GM21360 (cell line): ENCODE measurements around the gene RIBC2.
"Not testable (repeated sequence)": the region's sequence is repeated elsewhere in the genome, so short reads cannot be mapped to it uniquely, and the experiment has no call there.

Experiments
- ATAC-seq: cut with Tn5 transposase; IDR thresholded peaks from one replicate; pipeline ENCODE4 v1.9.1; 2021; ENCODE audit warnings: mild to moderate bottlenecking, moderate library complexity; ENCODE audit not compliant: unreplicated experiment

RIBC2 gene

GRCh38 chr22:45413368-45414211, at the start of gene RIBC2, which contains the start of gene SMC1B:
Gene RIBC2 (plus strand): TSS chr22:45413693. CDS start chr22:45413887, 194 bp downstream.
Gene SMC1B (minus strand): TSS chr22:45413599. CDS start chr22:45413567, 32 bp downstream.
- ATAC-seq, result no peak

- ATAC-seq, result no peak
Observed at GRCh38 chr22:45366713-45367112, 46.8 kb upstream of the RIBC2 start.

GRCh38 chr22:45373592-45373991, 39.9 kb upstream of the RIBC2 start:
- ATAC-seq, result not testable (repeated sequence)

GRCh38 chr22:45376009-45376408, 37.5 kb upstream of the RIBC2 start:
- no peak for ATAC-seq

- ATAC-seq, result no peak
Observed at GRCh38 chr22:45376703-45377102, 36.8 kb upstream of the RIBC2 start.

GRCh38 chr22:45381348-45381747, 32.1 kb upstream of the RIBC2 start:
- ATAC-seq, result no peak

GRCh38 chr22:45389546-45389945, 23.9 kb upstream of the RIBC2 start:
- ATAC-seq, result no peak

GRCh38 chr22:45397806-45398205, 15.7 kb upstream of the RIBC2 start:
- no peak for ATAC-seq

GRCh38 chr22:45398214-45398613, 15.3 kb upstream of the RIBC2 start:
- no peak for ATAC-seq

GRCh38 chr22:45399712-45400445, 13.6 kb upstream of the RIBC2 start:
- ATAC-seq, result no peak

GRCh38 chr22:45402466-45402985, 11.0 kb upstream of the RIBC2 start:
- ATAC-seq, result no peak

- no peak for ATAC-seq
Observed at GRCh38 chr22:45407793-45408192, 5.7 kb upstream of the RIBC2 start.

- no peak for ATAC-seq
Observed at GRCh38 chr22:45413013-45413367, 503 bp upstream of the RIBC2 start.

GRCh38 chr22:45418056-45418769, 4.7 kb downstream of the RIBC2 start:
- no peak for ATAC-seq

GRCh38 chr22:45418770-45419138, 5.3 kb downstream of the RIBC2 start:
- no peak for ATAC-seq

GRCh38 chr22:45420011-45420410, 6.5 kb downstream of the RIBC2 start:
- ATAC-seq, result no peak

- ATAC-seq, result no peak
Observed at GRCh38 chr22:45420539-45420938, 7.0 kb downstream of the RIBC2 start.

- no peak for ATAC-seq
Observed at GRCh38 chr22:45421349-45422055, 8.0 kb downstream of the RIBC2 start.

GRCh38 chr22:45422237-45422983, 8.9 kb downstream of the RIBC2 start:
- no peak for ATAC-seq

- ATAC-seq, result no peak
Observed at GRCh38 chr22:45423524-45423923, 10.0 kb downstream of the RIBC2 start.
